HCT116 (cell line): ENCODE data around the gene CDK11A.

Experiments
- CTCF ChIP-seq, 3 experiments: fragments of 200-600 bp in 1 of 3; sonication (generic) in 1 of 3; IDR thresholded peaks in 2 of 3; conservative IDR thresholded peaks in 1 of 3; 2 replicates each; pipeline ENCODE4 v1.5.1; 2012 to 2017; ENCODE audit warnings: low read depth in 2 of 3, low read length in 2 of 3, antibody characterized with exemption in 1 of 3, borderline replicate concordance in 1 of 3, control low read depth in 1 of 3, mild to moderate bottlenecking in 1 of 3, mixed read lengths in 1 of 3, mixed run types in 1 of 3, moderate library complexity in 1 of 3; ENCODE audit not compliant: insufficient read depth in 1 of 3
- EZH2phosphoT487 ChIP-seq: fragments of 200-600 bp; IDR thresholded peaks from 2 replicates; pipeline ENCODE4 v1.6.1; 2018; ENCODE audit warnings: antibody characterized with exemption, borderline replicate concordance
- FOSL1 ChIP-seq: IDR thresholded peaks from 2 replicates; pipeline ENCODE4 v1.6.1; 2012; ENCODE audit warnings: low read depth
- POLR2AphosphoS5 ChIP-seq: IDR thresholded peaks from 2 replicates; pipeline ENCODE4 v1.6.1; 2011; ENCODE audit warnings: mild to moderate bottlenecking, low read depth, low read length, moderate library complexity
- RAD21 ChIP-seq: IDR thresholded peaks from 2 replicates; pipeline ENCODE4 v1.6.1; 2012; ENCODE audit warnings: low read depth, mild to moderate bottlenecking
- SIN3A ChIP-seq: IDR thresholded peaks from 2 replicates; pipeline ENCODE4 v1.6.1; 2012; ENCODE audit warnings: low read depth
- YY1 ChIP-seq: IDR thresholded peaks from 2 replicates; pipeline ENCODE4 v1.6.1; 2011; ENCODE audit warnings: low read length, low read depth, moderate library complexity, mild to moderate bottlenecking; ENCODE audit not compliant: insufficient replicate concordance; ENCODE audit errors: extremely low read depth
- ZNF274 ChIP-seq: fragments of 200-500 bp; sonication (Bioruptor generic); IDR thresholded peaks from 2 replicates; pipeline ENCODE4 v1.6.1; 2014; ENCODE audit warnings: mild to moderate bottlenecking, low read depth, low read length, inconsistent platforms
- TF ChIP-seq, protein P1 (sequence below): IDR thresholded peaks from 2 replicates; pipeline ENCODE4 v1.6.1; 2011; ENCODE audit warnings: mild to moderate bottlenecking, low read length, moderate library complexity; ENCODE audit not compliant: insufficient replicate concordance; ENCODE audit errors: extremely low read depth
- TF ChIP-seq, protein P2 (sequence below): IDR thresholded peaks from 2 replicates; pipeline ENCODE4 v1.6.1; 2012; ENCODE audit warnings: low read depth

DNA sequence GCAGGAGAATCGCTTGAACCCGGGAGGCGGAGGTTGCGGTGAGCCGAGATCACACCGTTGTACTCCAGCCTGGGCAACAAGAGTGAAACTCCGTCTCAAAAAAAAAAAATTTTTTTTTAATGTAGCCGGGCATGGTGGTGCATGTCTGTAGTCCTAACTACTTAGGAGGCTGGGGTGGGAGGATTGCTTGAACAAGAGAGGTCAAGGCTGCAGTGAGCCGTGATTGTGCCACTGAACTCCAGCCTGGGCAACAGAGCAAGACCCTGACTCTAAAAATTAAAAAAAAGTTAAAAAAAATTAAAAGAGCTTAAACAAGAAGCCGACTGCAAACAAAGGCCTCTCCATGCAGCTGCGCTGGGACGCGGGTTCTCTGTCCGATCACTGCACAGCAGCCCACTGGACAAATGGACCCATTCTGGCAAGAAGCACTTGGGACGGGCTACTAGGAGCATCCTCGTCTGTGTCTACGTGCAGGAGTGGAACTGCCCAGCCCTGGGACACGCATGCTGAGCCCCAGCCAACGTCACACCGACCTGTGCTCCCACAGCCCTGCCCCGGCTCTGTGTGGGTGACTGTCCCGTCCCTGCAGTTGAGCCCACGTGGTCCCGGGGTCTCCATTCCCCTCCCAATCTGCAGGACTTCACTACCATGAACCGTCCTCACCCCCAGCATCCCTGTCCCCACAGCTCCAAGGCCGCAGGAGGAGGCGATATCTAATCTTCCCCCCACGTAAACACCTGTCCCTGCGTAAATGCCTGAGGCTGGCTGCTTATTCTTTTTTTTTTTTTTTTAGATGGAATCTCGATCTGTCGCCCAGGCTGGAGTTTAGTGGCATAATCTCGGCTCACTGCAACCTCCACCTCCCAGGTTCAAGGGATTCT lies 43.9 kb downstream of the CDK11A start:
- TF ChIP-seq YY1 (no peak), CTCF (IDR thresholded peaks at IDR 0.05 in 2 of 3, conservative IDR thresholded peaks at IDR 0.05 in 1 of 3; ENCODE audit: borderline replicate concordance in 1 of 3, insufficient read depth in 1 of 3, low read depth in 2 of 3, low read length in 2 of 3) (no peak), RAD21 (no peak), ZNF274 (no peak), EZH2phosphoT487 (no peak), POLR2AphosphoS5 (no peak), SIN3A (no peak), FOSL1 (no peak)
- TF ChIP-seq, protein P1, sequence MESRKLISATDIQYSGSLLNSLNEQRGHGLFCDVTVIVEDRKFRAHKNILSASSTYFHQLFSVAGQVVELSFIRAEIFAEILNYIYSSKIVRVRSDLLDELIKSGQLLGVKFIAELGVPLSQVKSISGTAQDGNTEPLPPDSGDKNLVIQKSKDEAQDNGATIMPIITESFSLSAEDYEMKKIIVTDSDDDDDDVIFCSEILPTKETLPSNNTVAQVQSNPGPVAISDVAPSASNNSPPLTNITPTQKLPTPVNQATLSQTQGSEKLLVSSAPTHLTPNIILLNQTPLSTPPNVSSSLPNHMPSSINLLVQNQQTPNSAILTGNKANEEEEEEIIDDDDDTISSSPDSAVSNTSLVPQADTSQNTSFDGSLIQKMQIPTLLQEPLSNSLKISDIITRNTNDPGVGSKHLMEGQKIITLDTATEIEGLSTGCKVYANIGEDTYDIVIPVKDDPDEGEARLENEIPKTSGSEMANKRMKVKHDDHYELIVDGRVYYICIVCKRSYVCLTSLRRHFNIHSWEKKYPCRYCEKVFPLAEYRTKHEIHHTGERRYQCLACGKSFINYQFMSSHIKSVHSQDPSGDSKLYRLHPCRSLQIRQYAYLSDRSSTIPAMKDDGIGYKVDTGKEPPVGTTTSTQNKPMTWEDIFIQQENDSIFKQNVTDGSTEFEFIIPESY, result no peak
- TF ChIP-seq, protein P2, sequence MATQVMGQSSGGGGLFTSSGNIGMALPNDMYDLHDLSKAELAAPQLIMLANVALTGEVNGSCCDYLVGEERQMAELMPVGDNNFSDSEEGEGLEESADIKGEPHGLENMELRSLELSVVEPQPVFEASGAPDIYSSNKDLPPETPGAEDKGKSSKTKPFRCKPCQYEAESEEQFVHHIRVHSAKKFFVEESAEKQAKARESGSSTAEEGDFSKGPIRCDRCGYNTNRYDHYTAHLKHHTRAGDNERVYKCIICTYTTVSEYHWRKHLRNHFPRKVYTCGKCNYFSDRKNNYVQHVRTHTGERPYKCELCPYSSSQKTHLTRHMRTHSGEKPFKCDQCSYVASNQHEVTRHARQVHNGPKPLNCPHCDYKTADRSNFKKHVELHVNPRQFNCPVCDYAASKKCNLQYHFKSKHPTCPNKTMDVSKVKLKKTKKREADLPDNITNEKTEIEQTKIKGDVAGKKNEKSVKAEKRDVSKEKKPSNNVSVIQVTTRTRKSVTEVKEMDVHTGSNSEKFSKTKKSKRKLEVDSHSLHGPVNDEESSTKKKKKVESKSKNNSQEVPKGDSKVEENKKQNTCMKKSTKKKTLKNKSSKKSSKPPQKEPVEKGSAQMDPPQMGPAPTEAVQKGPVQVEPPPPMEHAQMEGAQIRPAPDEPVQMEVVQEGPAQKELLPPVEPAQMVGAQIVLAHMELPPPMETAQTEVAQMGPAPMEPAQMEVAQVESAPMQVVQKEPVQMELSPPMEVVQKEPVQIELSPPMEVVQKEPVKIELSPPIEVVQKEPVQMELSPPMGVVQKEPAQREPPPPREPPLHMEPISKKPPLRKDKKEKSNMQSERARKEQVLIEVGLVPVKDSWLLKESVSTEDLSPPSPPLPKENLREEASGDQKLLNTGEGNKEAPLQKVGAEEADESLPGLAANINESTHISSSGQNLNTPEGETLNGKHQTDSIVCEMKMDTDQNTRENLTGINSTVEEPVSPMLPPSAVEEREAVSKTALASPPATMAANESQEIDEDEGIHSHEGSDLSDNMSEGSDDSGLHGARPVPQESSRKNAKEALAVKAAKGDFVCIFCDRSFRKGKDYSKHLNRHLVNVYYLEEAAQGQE, result no peak
